GM06990 (cell line): Measurements from ENCODE around the gene ABCC11.

Experiments used
- DNase-seq: peaks from one replicate; pipeline ENCODE4 v3.0.0-alpha.2; 2011; ENCODE audit not compliant: insufficient read length; ENCODE audit errors: extremely low read depth
- H3K27me3 ChIP-seq: replicated peaks from 2 replicates; pipeline ENCODE4 v1.6.0; 2011; ENCODE audit warnings: low read length; ENCODE audit not compliant: control insufficient read depth, insufficient read depth
- H3K36me3 ChIP-seq: 2 replicates; pipeline ENCODE4 v1.5.1; 2011; ENCODE audit warnings: low read length; ENCODE audit not compliant: control insufficient read depth, insufficient read depth
- H3K4me3 ChIP-seq: replicated peaks from 2 replicates; pipeline ENCODE4 v1.5.1; 2011; ENCODE audit warnings: low read depth, mild to moderate bottlenecking, control low read depth, low read length
- TF ChIP-seq, protein P1 (sequence below): IDR thresholded peaks from 2 replicates; pipeline ENCODE4 v1.5.1; 2011; ENCODE audit warnings: low read length, control low read depth, mild to moderate bottlenecking, inconsistent platforms; ENCODE audit not compliant: insufficient read depth, poor library complexity, severe bottlenecking

The ABCC11 gene

DNA sequence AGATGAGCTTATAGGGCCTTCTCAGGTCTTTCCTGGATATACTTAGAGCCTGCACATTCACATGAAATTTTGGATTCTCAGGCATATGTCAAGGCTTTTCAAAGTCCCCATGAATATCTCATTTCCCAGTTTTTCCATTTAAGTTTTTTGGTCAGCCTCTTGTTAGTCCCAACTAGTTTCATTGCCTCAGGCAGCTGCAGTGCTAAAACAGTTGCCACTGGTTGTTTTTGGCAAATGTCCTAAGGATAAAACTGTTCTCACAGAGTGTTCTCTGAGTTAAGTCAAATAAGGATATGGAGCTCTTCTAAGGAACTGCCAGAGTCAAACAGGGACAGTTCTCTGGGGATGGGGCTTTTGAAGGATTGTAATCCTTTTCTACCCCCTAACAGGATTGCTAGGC is 39.9 kb upstream of the ABCC11 start:
- Histone ChIP-seq H3K4me3 (no peak overlapping the region), H3K36me3 (peaks cover 3% of the 10 kb centered on the region), H3K27me3 (no peaks in the 10 kb centered on the region)
- TF ChIP-seq, protein P1, sequence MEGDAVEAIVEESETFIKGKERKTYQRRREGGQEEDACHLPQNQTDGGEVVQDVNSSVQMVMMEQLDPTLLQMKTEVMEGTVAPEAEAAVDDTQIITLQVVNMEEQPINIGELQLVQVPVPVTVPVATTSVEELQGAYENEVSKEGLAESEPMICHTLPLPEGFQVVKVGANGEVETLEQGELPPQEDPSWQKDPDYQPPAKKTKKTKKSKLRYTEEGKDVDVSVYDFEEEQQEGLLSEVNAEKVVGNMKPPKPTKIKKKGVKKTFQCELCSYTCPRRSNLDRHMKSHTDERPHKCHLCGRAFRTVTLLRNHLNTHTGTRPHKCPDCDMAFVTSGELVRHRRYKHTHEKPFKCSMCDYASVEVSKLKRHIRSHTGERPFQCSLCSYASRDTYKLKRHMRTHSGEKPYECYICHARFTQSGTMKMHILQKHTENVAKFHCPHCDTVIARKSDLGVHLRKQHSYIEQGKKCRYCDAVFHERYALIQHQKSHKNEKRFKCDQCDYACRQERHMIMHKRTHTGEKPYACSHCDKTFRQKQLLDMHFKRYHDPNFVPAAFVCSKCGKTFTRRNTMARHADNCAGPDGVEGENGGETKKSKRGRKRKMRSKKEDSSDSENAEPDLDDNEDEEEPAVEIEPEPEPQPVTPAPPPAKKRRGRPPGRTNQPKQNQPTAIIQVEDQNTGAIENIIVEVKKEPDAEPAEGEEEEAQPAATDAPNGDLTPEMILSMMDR: no peak
- DNase-seq: no peak

DNA sequence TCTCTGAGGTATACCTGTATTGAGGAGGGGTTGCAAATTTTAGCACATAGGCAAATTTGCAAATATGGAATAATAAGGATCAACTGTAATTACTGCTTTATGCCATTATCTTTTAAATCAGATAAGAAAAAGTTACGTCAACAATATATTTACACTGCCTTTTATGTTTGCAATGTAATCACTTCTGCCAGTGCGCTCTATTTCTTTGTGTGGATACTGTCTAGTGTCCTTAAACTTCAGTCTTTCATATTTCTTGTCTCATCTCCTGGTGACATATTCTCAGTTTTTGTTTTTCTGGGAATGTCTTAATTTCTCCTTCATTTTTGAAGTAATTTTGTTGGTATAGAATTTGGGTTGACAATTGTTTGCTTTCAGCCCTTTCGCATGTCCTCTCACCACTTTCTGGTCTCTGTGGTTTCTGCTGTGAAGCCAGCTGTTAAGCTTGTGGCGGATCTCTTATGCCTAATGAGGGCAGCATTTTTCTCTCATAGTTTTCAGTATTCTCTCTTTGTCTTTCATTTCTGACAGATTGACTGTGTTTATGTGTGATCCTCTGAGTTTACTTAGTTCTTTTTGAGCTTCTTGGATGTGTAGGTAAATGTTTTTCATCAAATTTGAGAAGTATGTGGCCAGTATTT is 37.6 kb upstream of the ABCC11 start:
- no peak for DNase-seq
- TF ChIP-seq, protein P1: peak; percentile 8
- Histone ChIP-seq H3K4me3 (no peak overlapping the region), H3K36me3 (peaks cover 2% of the 10 kb centered on the region; the same call in 1 of the 2 replicates), H3K27me3 (no peaks in the 10 kb centered on the region)

DNA sequence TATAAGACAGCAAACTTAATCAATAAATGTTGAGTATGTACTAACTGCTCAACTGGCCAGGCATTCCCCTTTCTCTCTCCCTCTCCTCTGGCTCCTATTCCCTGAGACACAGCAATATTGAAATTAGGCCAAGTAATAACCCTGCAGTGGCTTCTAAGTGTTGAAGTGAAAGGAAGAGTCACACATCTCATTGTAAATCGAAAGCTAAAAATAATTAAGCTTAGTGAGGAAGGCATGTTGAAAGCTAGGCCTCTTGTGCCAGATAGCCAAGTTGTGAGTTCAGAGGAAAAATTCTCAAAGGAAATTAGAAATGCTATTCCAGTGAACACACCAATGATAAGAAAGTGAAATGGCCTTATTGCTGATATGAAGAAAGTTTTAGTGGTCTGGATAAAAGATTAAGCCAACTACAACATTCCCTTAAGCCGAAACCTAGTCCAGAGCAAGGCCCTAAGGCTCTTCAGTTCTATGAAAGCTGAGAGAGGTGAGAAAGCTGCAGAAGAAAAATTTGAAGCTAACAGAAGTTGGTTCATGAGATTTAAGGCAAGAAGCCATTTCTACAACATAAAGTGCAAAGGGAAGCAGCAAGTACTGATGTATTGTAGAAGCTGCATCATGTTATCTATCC is 35.4 kb upstream of the ABCC11 start:
- TF ChIP-seq, protein P1: no peak
- DNase-seq: no peak
- Histone ChIP-seq H3K36me3 (peaks cover 3% of the 10 kb centered on the region), H3K4me3 (no peak overlapping the region), H3K27me3 (no peaks in the 10 kb centered on the region)

DNA sequence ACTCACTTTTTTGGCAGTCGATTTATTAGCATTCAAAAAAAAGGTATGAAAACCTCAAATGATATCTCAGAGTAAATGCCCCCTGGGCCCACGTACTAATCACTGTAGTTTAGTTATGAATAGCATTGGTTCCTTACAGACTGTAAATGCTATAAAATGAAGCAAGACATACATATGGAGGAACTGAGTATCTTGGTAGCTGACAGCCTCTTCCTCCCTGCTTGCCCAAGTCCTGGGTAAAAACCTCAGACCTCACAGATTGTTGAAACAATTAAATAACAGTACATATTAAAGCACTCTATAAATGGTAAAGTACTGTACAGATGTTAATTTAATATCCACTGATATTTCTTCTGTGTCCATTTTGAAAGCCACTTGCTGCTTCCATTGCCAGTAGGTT is 33.2 kb upstream of the ABCC11 start:
- no peak for DNase-seq
- Histone ChIP-seq H3K4me3 (no peak overlapping the region), H3K36me3 (peaks cover 3% of the 10 kb centered on the region; the same call in 1 of the 2 replicates), H3K27me3 (no peaks in the 10 kb centered on the region)
- TF ChIP-seq, protein P1: no peak

DNA sequence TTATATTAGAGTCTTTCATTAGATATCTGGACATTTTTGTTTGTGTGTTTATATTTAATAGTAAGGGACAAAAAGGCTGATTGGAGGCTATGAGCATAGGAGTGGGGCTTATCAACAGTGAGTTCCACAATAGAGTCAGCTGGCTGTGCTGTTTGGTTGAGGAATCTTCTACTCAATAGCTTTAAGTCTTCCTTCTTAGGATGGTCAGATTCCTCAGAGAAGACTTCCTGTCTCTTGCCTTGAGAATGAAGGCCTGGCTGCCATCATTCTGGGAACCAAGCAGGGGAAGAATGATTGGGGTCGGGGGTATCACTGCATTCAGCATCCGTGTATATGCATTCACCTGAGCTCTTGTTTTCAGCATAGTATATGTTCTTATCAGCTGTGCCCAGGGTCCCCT is 31.9 kb upstream of the ABCC11 start:
- TF ChIP-seq, protein P1: no peak
- no peak for DNase-seq
- Histone ChIP-seq H3K27me3 (no peaks in the 10 kb centered on the region), H3K36me3 (peaks cover 3% of the 10 kb centered on the region; the same call in 1 of the 2 replicates), H3K4me3 (no peak overlapping the region)
